ENCODE measurements around the gene GTF2H4.

GTF2H4 gene

GRCh38 chr6:30882759-30883684, 25.0 kb upstream of the GTF2H4 start:
- DNase-seq (ENCODE audit: low read depth), result no peak

GRCh38 chr6:30883685-30884520, 24.1 kb upstream of the GTF2H4 start, which contains the start of gene DDR1:
Gene DDR1, plus strand, starts transcription at chr6:30884519. Its CDS starts 4,211 bp downstream, at chr6:30888730.
- DNase-seq (ENCODE audit: low read depth), result no peak

DNA sequence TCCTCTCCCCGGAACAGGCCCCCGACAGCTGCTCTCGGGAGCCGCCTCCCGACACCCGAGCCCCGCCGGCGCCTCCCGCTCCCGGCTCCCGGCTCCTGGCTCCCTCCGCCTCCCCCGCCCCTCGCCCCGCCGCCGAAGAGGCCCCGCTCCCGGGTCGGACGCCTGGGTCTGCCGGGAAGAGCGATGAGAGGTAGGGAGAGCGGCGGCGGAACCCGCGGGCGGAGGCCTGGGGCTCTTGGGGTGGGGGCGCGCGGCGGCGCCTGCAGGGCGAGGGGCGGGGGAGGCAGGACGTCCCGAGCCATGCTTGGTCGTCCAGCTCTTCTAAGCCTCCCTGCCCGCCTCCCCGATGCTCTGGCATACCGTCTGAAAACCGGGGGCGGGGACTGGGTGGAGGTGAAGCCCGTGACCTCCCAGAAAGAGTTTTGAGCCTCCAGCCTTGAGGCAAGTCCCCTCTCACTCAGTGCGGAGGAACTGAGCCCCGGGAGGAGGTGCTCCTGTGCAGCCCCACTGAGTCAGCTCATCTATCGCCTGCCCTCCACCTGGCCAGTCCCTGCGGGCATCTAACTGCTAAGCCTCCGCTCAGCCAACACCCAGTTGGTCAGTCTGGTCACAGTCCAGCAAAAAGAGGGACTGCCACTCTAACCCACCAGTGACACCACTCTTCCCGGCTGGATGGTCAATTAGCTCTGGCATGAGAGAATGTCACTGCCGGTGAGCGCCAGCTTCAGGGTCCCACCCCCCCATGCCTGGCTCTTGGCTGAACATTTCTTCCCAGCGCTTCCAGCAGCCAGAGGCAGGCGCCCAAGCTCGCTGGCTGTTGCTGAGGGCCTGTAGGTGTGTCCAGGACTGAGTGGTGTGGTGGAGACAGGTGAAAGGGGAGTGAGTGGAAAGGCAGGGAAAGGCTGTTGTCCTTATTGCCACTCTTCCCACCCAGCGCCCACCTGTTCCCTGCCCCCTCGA, 23.2 kb upstream of the GTF2H4 start:
- DNase-seq (ENCODE audit: low read depth), result no peak

- DNase-seq (ENCODE audit: low read depth), result no peak
These were observed 22.5 kb upstream of the GTF2H4 start for GRCh38 chr6:30885481-30885998.

DNA sequence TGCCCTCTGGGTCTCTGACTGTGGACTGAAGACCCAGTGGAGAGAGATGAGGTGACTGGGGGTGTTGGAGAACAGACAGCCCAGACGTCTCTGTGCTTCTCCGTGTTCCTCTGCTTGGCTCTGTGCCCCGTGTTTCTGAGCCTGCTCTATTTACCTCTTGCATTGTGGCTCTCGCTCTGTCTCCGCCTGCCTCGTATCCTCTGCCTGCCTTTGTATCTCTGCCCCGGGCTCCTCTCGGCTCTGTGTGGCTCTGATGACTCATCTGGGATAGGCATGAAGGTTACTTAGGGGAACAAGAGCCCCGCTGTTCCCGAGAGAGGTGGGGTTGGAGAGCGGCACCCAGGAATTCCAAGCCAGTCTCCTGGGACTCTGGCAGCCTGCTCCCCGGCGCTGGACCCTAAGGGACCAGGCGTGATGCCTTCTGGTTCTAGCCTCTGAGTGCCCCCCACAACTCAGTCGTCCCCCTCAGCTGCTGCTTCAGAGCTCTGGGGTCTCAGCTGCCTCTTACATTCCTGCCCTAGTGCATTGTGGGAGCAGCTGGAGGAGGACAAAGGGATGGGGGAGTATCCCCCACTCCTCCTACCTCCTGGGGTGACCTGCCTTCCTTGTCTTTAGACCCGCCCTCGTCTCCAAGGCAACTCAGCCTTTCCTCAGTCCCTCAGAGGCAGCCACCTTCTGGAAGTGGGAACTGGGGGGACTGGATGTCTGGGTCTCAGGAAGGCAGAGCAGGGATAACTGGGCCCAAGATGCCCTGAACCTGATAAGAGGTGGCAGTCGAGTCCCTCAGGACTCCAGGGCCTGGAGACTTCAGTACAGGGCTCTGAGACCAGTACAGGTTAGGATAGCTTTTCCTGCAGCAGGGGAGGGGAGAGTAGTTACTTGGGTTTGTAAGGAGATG, 21.8 kb upstream of the GTF2H4 start:
- no peak for DNase-seq (ENCODE audit: low read depth)

DNA sequence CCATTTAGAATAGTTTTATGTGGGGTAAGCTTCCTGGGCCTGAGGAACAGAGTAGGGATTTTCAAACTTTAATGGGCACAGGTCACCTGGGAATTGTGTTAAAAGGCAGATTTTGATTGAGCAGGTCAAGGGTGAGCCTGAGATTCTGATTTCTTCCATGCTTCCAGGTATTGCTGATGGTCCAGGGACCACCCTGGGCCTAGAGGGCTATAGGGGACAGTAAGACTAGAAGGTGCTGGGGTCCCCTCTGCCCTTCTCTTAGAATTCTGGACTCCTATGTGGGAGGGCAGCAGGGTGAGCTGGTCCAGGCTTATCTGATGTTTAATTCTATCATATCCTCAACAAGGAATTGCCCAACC, 21.1 kb upstream of the GTF2H4 start:
- no peak for DNase-seq (ENCODE audit: low read depth)

GRCh38 chr6:30887901-30888815, 19.8 kb upstream of the GTF2H4 start:
- no peak for DNase-seq (ENCODE audit: low read depth)

DNA sequence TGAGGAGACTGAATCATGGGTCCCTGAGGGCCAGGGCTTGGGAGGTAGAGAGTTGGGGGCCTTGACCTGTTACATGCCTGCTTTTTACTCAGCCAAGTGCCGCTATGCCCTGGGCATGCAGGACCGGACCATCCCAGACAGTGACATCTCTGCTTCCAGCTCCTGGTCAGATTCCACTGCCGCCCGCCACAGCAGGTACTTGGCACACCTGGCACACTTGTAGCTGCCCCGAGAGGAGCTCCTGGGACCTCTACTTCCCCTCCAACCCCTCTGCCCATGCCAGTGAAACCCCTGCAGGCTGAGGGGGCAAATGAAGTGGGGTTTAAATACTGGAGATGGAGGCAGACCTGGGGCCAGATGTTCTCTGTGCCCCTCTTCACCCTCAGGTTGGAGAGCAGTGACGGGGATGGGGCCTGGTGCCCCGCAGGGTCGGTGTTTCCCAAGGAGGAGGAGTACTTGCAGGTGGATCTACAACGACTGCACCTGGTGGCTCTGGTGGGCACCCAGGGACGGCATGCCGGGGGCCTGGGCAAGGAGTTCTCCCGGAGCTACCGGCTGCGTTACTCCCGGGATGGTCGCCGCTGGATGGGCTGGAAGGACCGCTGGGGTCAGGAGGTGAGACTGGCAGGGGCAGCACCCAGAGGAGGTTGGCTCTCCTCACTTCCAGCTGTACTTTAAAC, 19.1 kb upstream of the GTF2H4 start:
- no peak for DNase-seq (ENCODE audit: low read depth)

DNA sequence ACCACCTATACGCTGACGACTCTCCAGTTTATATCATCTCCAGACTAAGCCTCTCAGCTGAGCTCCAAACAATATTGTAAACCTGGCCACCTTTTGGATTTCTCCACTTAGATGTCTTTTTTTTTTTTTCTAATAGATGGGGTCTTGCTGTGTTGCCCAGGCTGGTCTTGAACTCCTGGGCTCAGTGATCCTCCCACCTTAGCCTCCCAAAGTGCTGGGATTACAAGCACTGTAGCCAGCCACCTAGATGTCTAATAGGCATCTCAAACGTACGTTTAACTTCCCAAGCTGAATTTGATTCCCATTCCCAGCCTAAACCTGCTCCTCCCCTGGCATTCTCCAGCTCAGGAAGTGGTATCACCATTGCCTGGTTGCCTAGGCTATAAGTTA, 18.5 kb upstream of the GTF2H4 start:
- no peak for DNase-seq (ENCODE audit: low read depth)

DNA sequence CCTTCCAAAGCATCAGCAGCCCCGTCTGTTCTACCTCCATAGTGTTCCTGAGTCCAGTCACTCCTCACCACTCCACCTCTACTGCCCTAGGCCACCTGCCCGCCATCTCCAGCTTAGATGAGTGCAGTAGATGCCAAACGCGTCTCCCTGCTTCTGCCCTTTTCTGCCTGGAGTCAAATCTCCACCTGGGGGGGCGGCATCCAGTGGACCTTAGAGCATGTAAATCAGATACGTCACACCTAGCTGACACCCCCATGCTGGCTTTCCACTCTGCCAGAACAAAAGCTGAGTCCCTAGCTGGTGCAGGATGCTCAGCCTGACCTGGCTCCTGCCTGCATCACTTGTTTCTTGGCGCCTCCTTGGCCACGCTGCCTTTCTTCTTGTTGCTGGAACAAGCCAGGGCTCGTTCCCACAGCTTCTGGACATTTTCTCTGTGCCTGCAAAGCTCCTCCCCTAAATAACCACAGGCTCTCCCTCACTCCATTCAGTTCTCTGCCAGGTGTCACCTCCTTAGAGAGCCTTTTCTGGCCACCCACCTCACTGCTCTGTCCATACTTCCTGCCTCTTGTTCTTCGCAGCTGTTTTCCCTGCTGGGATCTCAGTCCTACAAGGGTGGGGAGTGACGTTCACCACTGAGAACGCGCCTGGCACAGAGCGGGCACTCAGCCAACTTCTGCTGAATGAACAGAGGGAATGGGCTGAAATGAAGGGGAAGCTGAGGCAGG, 17.9 kb upstream of the GTF2H4 start:
- DNase-seq (ENCODE audit: low read depth), result no peak

DNA sequence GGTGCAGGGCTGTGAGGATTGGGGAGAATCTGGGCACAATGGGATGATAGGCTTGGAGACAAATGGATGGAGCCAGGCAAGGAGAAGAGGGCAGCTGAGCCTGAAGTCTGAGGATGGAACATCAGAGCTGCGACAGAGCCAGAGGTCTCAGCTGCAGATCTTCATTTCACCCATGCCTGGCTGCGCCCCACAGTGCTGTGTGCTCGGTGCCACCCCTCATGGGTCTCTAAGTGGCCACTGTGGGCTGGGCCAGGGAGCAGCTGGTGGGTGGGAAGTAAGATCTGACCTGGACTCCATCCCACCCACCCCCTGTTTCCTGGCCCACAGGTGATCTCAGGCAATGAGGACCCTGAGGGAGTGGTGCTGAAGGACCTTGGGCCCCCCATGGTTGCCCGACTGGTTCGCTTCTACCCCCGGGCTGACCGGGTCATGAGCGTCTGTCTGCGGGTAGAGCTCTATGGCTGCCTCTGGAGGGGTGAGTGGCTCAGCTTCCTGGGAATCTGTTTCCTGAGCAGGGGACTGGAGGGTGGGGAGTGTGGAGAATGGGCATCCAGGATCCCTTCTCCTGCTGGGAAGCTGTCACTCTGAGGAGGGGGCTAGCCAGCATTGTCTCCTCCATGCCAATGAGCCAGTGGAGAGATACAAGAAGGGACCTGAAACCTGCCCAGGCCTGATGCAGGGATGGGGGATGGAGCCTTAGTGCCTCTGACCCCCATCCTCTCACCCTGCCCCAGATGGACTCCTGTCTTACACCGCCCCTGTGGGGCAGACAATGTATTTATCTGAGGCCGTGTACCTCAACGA, 17.2 kb upstream of the GTF2H4 start:
- no peak for DNase-seq (ENCODE audit: low read depth)

- DNase-seq (ENCODE audit: low read depth), result no peak
These were observed 16.6 kb upstream of the GTF2H4 start for GRCh38 chr6:30891450-30891723.

DNA sequence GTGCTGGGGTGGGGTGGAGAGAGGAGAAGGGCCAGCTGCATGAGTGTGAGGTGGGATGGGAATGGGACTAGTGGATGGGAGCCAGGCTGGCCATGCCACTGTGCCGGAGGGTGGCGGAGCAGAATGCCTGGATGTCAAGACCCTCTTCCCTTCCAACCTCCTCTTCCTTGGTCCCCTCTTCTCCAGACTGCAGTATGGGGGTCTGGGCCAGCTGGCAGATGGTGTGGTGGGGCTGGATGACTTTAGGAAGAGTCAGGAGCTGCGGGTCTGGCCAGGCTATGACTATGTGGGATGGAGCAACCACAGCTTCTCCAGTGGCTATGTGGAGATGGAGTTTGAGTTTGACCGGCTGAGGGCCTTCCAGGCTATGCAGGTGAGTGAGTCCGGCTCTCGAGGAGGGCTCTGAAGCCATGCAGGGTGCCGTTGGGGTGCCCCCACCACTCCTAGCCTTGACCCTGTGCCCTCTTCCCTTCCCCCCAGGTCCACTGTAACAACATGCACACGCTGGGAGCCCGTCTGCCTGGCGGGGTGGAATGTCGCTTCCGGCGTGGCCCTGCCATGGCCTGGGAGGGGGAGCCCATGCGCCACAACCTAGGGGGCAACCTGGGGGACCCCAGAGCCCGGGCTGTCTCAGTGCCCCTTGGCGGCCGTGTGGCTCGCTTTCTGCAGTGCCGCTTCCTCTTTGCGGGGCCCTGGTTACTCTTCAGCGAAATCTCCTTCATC, 16.0 kb upstream of the GTF2H4 start:
- no peak for DNase-seq (ENCODE audit: low read depth)

DNA sequence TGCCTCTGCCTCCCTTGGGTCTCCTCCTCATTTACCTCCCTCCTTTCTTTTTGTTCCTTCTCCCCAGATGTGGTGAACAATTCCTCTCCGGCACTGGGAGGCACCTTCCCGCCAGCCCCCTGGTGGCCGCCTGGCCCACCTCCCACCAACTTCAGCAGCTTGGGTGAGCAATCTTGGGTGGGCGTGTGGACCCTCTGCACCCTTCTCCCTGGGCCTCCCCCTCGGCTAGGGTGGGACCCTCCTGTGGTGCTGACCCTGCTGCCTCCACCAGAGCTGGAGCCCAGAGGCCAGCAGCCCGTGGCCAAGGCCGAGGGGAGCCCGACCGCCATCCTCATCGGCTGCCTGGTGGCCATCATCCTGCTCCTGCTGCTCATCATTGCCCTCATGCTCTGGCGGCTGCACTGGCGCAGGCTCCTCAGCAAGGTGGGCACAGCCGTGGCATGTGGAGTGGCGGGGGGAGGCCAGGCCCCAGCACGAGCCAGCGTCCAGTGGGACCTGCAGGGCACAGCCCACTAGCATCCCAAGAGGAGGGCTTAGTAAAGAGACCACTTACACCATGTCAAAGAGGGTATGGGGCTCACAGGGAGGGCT, 14.9 kb upstream of the GTF2H4 start:
- no peak for DNase-seq (ENCODE audit: low read depth)

DNA sequence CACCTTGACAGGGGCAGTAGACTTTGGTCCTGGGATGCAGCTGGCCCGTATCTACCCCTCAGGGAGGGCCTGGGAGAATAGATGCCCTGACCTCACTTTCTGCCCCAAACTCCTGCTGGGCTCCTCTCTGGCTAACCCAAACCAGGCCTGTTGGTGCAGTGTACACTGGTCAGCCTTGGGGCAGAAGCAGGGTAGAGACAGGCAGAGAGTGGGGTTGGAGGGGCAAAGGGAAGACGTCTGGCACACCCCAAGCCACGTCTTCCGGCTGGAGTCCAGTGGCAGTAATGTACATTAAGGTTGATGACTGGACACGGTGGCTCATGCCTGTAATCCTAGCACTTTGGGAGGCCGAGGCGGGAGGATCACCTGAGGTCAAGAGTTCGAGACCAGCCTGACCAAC, 14.3 kb upstream of the GTF2H4 start:
- DNase-seq (ENCODE audit: low read depth), result no peak

DNA sequence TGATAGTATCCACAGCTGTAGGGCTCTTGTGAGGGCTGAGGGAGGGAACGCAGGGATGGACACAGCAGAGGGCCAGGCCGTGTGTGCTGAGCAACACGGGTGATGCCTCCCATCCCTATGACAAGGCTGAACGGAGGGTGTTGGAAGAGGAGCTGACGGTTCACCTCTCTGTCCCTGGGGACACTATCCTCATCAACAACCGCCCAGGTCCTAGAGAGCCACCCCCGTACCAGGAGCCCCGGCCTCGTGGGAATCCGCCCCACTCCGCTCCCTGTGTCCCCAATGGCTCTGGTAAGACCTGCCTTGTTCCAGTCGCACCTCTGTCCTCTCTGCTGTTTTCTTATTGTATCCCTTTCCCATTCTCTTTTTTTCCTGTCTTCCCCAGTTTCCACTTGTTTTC, 13.6 kb upstream of the GTF2H4 start:
- DNase-seq (ENCODE audit: low read depth), result no peak

GRCh38 chr6:30894935-30895334, 13.1 kb upstream of the GTF2H4 start:
- DNase-seq (ENCODE audit: low read depth), result no peak

All from stimulated activated CD8-positive, alpha-beta memory T cell treated with anti-CD3 and anti-CD28 coated beads, Interleukin-15, amount 100 ng/mL, for 1 hour (primary cell).